Peyer's patch (tissue), 4 donors: ENCODE measurements around the gene HS6ST1. TPM values are rescaled to one million over a fixed set of nuclear protein-coding genes. Genes with fewer than 3 reads are reported as not detected.
A peak's percentile ranks its signal among the peaks of the same experiment; 100 is the strongest.
"Not testable (repeated sequence)": the region's sequence is repeated elsewhere in the genome, so short reads cannot be mapped to it uniquely, and the experiment has no call there.

Experiments used
- DNase-seq, 3 donors: peaks; one replicate each; pipeline ENCODE4 v3.0.0-alpha.2; 2017 to 2019
- H3K27ac ChIP-seq, 4 donors: fragments of 200-600 bp; sonication (generic); one replicate each; pipeline ENCODE4 v1.5.1; 2016 to 2019
- H3K27me3 ChIP-seq, 2 donors: fragments of 200-600 bp; sonication (generic); one replicate each; pipeline ENCODE4 v1.5.1; 2019
- H3K36me3 ChIP-seq, 3 donors: fragments of 200-600 bp; sonication (generic); one replicate each; pipeline ENCODE4 v1.5.1; 2016 to 2019
- H3K4me1 ChIP-seq, 4 donors: fragments of 200-600 bp; sonication (generic); one replicate each; pipeline ENCODE4 v1.5.1; 2016 to 2019
- H3K4me3 ChIP-seq, 4 donors: fragments of 200-600 bp; sonication (generic); 1 replicate in 3 of 4; 2 replicates in 1 of 4; pipeline ENCODE4 v1.5.1; 2016 to 2019; ENCODE audit warnings: mild to moderate bottlenecking in 1 of 4
- H3K9me3 ChIP-seq, 4 donors: fragments of 200-600 bp; sonication (generic); one replicate each; pipeline ENCODE4 v1.5.1; 2016 to 2019; ENCODE audit warnings: mild to moderate bottlenecking in 1 of 4
- CTCF ChIP-seq, 6 experiments: fragments of 450-650 bp in 4 of 6; fragments of 200-600 bp in 2 of 6; sonication (generic) in 1 of 6; IDR thresholded peaks; one replicate each; pipeline ENCODE4 v1.5.1; 2017 to 2019; ENCODE audit warnings: antibody characterized with exemption in 6 of 6, mild to moderate bottlenecking in 3 of 6, moderate library complexity in 1 of 6
- POLR2A ChIP-seq, 2 donors: fragments of 450-650 bp; IDR thresholded peaks; one replicate each; pipeline ENCODE4 v1.5.1; 2017; ENCODE audit warnings: antibody characterized with exemption in 2 of 2, mild to moderate bottlenecking in 2 of 2, moderate library complexity in 2 of 2
- total RNA-seq, 4 donors: library from RNA; depleted of rRNA; stranded (reverse); fragments of >200 nt; gene quantifications; one replicate each; pipeline ENCODE4 v1.1.0, GENCODE V29; 2016

The HS6ST1 gene
- total RNA-seq, 4 donors from 2014 or later: 16.5 to 52.0 (median 40.2) TPM

GRCh38 chr2:128269063-128269989, 49.3 kb downstream of the HS6ST1 start:
- DNase-seq: peak in 1 of 3 donors; percentile 40
- H3K9me3 ChIP-seq: no peaks in the 10 kb centered on the region
- H3K27me3 ChIP-seq: no peaks in the 10 kb centered on the region
- H3K27ac ChIP-seq: no peak overlapping the region
- peaks cover 0 to 23% (median 0%) of the 10 kb centered on the region in 4 donors for H3K4me1 ChIP-seq
- TF ChIP-seq POLR2A (IDR thresholded peaks at IDR 0.05) (no peak), CTCF (IDR thresholded peaks at IDR 0.05) (no peak)
- H3K4me3 ChIP-seq: no peak overlapping the region
- H3K36me3 ChIP-seq: no peaks in the 10 kb centered on the region

- DNase-seq: peak in 1 of 3 donors; percentile 26
- not testable (repeated sequence) for H3K27me3 ChIP-seq, H3K36me3 ChIP-seq, H3K9me3 ChIP-seq, H3K4me3 ChIP-seq, H3K27ac ChIP-seq
- peaks cover 0 to 23% (median 0%) of the 10 kb centered on the region in 4 donors for H3K4me1 ChIP-seq
These were observed 50.1 kb downstream of the HS6ST1 start for GRCh38 chr2:128268611-128269010.

GRCh38 chr2:128268145-128268544, 50.5 kb downstream of the HS6ST1 start:
- not testable (repeated sequence) for DNase-seq, H3K9me3 ChIP-seq, H3K27me3 ChIP-seq, H3K4me3 ChIP-seq, H3K36me3 ChIP-seq, H3K27ac ChIP-seq
- H3K4me1 ChIP-seq: peaks cover 0 to 23% (median 0%) of the 10 kb centered on the region in 4 donors

GRCh38 chr2:128267649-128268048, 51.0 kb downstream of the HS6ST1 start:
- peaks cover 0 to 24% (median 0%) of the 10 kb centered on the region in 4 donors for H3K4me1 ChIP-seq
- H3K4me3 ChIP-seq, H3K36me3 ChIP-seq, H3K9me3 ChIP-seq, DNase-seq, H3K27ac ChIP-seq, H3K27me3 ChIP-seq: not testable (repeated sequence)

GRCh38 chr2:128267197-128267596, 51.5 kb downstream of the HS6ST1 start:
- H3K9me3 ChIP-seq, H3K27me3 ChIP-seq, H3K27ac ChIP-seq, H3K4me3 ChIP-seq, H3K36me3 ChIP-seq, DNase-seq: not testable (repeated sequence)
- H3K4me1 ChIP-seq: peaks cover 0 to 24% (median 0%) of the 10 kb centered on the region in 4 donors

- H3K27me3 ChIP-seq, H3K9me3 ChIP-seq, H3K27ac ChIP-seq, H3K36me3 ChIP-seq, H3K4me3 ChIP-seq, DNase-seq: not testable (repeated sequence)
- peaks cover 0 to 24% (median 0%) of the 10 kb centered on the region in 4 donors for H3K4me1 ChIP-seq
These were observed 52.2 kb downstream of the HS6ST1 start for GRCh38 chr2:128266463-128266862.

- peaks cover 0 to 18% (median 0%) of the 10 kb centered on the region in 4 donors for H3K4me1 ChIP-seq
- not testable (repeated sequence) for H3K36me3 ChIP-seq, H3K4me3 ChIP-seq, H3K27me3 ChIP-seq, H3K9me3 ChIP-seq, H3K27ac ChIP-seq, DNase-seq
These were observed 53.1 kb downstream of the HS6ST1 start for GRCh38 chr2:128265608-128265993.

GRCh38 chr2:128264881-128265607, 53.6 kb downstream of the HS6ST1 start:
- no peaks in the 10 kb centered on the region for H3K27me3 ChIP-seq
- TF ChIP-seq POLR2A (IDR thresholded peaks at IDR 0.05) (no peak), CTCF (IDR thresholded peaks at IDR 0.05) (no peak)
- no peaks in the 10 kb centered on the region for H3K36me3 ChIP-seq
- no peak overlapping the region for H3K4me3 ChIP-seq
- peak overlapping the region in 1 of 4 donors; percentile 8 for H3K27ac ChIP-seq
- no peak for DNase-seq
- no peaks in the 10 kb centered on the region for H3K9me3 ChIP-seq
- H3K4me1 ChIP-seq: peaks cover 0 to 12% (median 0%) of the 10 kb centered on the region in 4 donors
